Measurements from ENCODE around the gene GTPBP10. TPM values are rescaled to one million over a fixed set of nuclear protein-coding genes. Genes with fewer than 3 reads are reported as not detected.

GTPBP10 gene
- total RNA-seq, 1 donor from 2014 or later = 24.2 TPM

DNA sequence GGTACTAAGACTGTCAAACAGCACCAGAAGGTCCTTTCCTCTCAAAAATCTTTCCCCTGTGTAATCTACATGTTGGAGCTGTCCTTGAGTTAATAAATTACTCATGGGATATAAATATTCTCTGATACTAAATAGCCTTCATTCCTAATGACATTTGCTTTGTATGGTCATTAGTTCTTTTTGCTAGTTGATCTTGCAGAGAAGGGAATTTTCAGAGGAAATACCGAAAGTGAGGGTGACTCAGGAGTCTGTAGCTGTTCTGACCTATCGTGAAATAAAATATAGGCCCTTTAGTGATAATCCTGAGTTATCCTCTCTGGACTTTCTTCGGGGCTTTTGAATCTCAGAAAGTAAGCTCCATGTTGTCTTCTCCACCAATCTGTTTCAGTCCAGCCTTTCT, 37.3 kb downstream of the GTPBP10 start:
- Histone ChIP-seq H3K36me3 (peaks cover 74% of the 10 kb centered on the region), H3K4me1 (no peaks in the 10 kb centered on the region), H3K4me3 (no peak overlapping the region), H3K27ac (replicated peaks) (no peak overlapping the region), H3K27me3 (ENCODE audit: low read depth) (no peaks in the 10 kb centered on the region), H3K9me3 (replicated peaks) (peaks cover 9% of the 10 kb centered on the region)
- intact Hi-C loops (cut with micrococcal nuclease) = no loop called here
- DNase-seq = no peak
- no peak for TF ChIP-seq CTCF (IDR thresholded peaks at IDR 0.05; ENCODE audit: borderline replicate concordance)

DNA sequence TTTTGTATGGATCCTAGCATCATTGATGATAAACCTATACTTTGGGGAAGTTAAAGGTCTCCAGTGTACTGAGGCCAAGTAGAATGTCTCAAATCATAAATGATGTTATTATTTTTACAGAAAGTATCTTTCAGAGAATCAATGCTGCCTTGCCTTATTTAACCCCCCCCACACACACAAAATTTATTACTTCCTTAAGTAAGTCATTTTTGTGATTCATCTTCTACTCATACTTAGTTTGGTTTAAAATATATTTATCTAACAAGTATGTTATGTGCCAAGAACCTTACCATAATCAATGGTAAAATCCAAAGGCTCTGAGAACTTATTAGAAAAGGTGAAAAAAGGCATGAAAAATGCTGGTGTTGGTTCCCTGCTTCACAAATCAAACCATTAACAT, 37.9 kb downstream of the GTPBP10 start:
- H3K4me3 ChIP-seq = no peak overlapping the region
- DNase-seq = no peak
- no peak for TF ChIP-seq CTCF (IDR thresholded peaks at IDR 0.05; ENCODE audit: borderline replicate concordance)
- intact Hi-C loops (cut with micrococcal nuclease) = no loop called here
- no peak overlapping the region for H3K27ac ChIP-seq (replicated peaks)
- peaks cover 9% of the 10 kb centered on the region for H3K9me3 ChIP-seq (replicated peaks)
- H3K27me3 ChIP-seq (ENCODE audit: low read depth) = no peaks in the 10 kb centered on the region
- H3K4me1 ChIP-seq = no peaks in the 10 kb centered on the region
- H3K36me3 ChIP-seq = peaks cover 68% of the 10 kb centered on the region

DNA sequence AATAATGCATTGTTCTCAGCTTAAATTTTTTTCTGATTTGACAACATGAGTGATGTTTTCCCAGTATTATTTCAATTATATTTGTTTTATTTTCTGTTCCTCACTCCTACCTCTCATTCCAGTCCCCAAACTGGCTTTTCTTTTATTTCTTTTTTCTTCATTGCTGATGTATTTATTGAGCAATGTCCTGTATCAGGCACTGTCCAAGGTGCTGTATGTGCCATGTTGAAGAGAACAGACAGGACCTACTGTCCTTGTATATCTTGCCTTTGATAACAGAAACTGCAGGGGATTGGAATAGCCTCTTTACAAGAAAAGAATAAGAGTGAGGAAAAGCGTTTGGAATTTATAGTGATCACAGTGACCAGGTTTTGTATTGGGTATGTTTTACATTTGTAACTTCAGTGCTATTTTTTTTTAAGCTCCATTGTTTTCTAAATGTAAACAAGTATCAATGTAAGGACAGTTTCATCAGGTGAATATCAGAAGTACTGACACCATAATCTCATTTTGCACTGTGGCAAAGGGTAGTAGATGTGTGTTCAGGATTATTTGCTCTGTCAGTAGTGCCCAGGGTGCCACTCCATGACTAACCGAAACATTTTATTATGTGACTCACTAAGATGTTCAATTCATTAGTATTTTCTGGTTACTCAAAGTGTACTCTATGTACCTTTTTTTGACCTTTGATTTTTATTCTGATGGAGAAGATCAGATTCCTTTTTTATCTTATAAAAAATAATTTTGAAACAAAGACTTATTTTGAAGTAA, 41.1 kb downstream of the GTPBP10 start:
- no peak overlapping the region for H3K27ac ChIP-seq (replicated peaks)
- H3K4me3 ChIP-seq = no peak overlapping the region
- no peaks in the 10 kb centered on the region for H3K27me3 ChIP-seq (ENCODE audit: low read depth)
- TF ChIP-seq CTCF (IDR thresholded peaks at IDR 0.05; ENCODE audit: borderline replicate concordance) = no peak
- peaks cover 42% of the 10 kb centered on the region for H3K36me3 ChIP-seq
- no peak for DNase-seq
- H3K9me3 ChIP-seq (replicated peaks) = no peaks in the 10 kb centered on the region
- intact Hi-C loops (cut with micrococcal nuclease) = no loop called here
- no peaks in the 10 kb centered on the region for H3K4me1 ChIP-seq

GRCh38 chr7:90390926-90391325, 44.4 kb downstream of the GTPBP10 start:
- H3K4me3 ChIP-seq = no peak overlapping the region
- intact Hi-C loops (cut with micrococcal nuclease) = loop anchor here (10.0 kb wide), 1 partner anchor 46 kb away; the partner anchor contains the start of gene GTPBP10
- DNase-seq = no peak

GRCh38 chr7:90391488-90391887, 45.0 kb downstream of the GTPBP10 start:
- Histone ChIP-seq H3K9me3 (replicated peaks) (no peaks in the 10 kb centered on the region), H3K36me3 (peaks cover 4% of the 10 kb centered on the region), H3K27me3 (ENCODE audit: low read depth) (no peaks in the 10 kb centered on the region), H3K27ac (replicated peaks) (no peak overlapping the region), H3K4me3 (no peak overlapping the region), H3K4me1 (no peaks in the 10 kb centered on the region)
- TF ChIP-seq CTCF (IDR thresholded peaks at IDR 0.05; ENCODE audit: borderline replicate concordance) = no peak
- DNase-seq = no peak
- intact Hi-C loops (cut with micrococcal nuclease) = loop anchor here (10.0 kb wide), 1 partner anchor 47 kb away; the partner anchor contains the start of gene GTPBP10

More at GRCh38 chr7:90390926-90391325, 44.4 kb downstream of the GTPBP10 start:
- Histone ChIP-seq H3K4me1 (no peaks in the 10 kb centered on the region), H3K36me3 (peaks cover 10% of the 10 kb centered on the region), H3K9me3 (replicated peaks) (no peaks in the 10 kb centered on the region), H3K27me3 (ENCODE audit: low read depth) (no peaks in the 10 kb centered on the region), H3K27ac (replicated peaks) (no peak overlapping the region)
- no peak for TF ChIP-seq CTCF (IDR thresholded peaks at IDR 0.05; ENCODE audit: borderline replicate concordance)
